SK-N-MC (cell line): ENCODE data around the gene UTF1.

ENCODE experiments used
- EZH2 ChIP-seq: fragments of 200-600 bp; sonication (generic); IDR thresholded peaks from one replicate; pipeline ENCODE4 v1.6.1; 2017; ENCODE audit warnings: antibody characterized with exemption
- FOXP2 ChIP-seq: optimal IDR thresholded peaks from 2 replicates; pipeline ENCODE3; 2011; ENCODE audit warnings: mild to moderate bottlenecking, moderate library complexity; ENCODE audit not compliant: insufficient read depth; ENCODE audit errors: extremely low read length, control extremely low read depth
- POLR2AphosphoS5 ChIP-seq: IDR thresholded peaks from 2 replicates; pipeline ENCODE4 v1.6.1; 2012; ENCODE audit warnings: mild to moderate bottlenecking, low read depth, low read length, borderline replicate concordance

- TF ChIP-seq EZH2 (no peak), POLR2AphosphoS5 (no peak), FOXP2 (no peak)
Observed at GRCh38 chr10:133279326-133280226, 49.6 kb downstream of the UTF1 start.
